ENCODE measurements around the gene IL12RB2.

Gene IL12RB2

DNA sequence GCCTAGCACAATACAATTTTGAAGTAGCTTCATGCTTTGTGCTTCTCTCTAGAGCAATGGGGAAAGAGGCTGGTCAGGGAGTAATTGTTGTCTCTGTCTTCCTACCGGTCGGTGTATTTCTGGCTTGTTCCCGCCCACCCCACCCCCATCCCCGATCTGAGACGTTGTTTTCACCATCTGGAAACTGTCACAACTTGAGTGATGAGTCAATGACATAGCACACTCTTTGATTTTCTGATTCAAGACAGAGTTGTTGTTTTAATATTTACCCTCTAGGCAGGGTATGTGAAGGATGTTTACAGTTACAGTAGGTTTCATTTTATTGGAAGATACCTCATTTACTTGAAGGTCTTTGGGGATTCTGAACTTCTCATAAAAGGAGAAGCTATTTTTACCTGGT, 7.0 kb downstream of the IL12RB2 start:
- DNase-seq, result no peak

DNA sequence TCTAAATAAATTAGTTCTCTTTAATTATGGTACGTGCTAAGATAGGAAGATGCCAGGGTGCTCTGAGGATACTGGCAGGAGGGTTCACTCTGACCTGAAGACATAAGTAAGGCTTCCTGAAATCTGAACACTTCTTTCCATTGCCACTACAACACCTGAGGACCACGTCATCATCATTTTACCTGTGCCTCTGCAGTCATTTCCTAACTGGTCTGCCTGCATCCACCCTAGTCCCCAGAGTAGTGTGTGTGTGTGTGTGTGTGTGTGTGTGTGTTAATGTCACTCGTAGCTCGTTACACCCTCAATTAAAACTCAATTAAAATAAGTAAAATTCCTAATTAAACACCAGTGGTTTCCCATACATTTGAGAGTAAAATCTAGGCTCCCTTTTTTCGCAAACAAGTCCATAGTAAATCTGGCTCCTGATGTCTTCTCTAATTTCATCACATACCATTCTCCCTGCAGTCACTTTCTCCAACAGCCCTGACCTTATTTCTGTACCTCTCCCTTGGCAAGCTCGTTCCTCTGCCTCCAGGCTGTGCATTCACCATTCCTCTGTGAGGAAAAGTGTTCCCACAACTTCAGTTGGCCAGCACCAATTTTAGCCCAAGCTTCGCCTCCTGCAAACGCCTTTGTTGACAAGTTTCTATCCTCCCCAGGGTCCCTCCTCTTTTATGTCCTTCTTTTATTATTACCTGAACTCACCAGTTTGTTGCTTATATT, 8.7 kb downstream of the IL12RB2 start:
- no peak for DNase-seq

DNA sequence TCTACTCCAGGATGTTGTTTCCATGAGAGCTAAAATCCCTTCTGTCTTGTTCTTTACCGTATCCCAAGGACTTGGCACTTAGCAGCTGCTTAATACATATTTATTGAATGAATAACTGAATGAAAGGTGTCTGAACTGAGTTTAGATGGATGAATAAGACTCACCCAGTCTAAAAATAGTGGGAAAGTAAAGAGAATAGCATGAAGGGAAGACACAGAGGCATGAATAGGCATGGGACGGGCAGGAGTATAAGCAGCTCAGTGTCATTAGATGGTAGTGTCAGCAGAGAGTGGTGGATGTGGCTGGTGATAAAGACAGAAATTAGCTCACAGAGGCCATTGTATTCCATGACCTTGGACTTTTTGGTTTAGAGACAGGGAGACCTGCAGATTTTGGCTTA, 9.2 kb downstream of the IL12RB2 start:
- DNase-seq, result no peak

DNA sequence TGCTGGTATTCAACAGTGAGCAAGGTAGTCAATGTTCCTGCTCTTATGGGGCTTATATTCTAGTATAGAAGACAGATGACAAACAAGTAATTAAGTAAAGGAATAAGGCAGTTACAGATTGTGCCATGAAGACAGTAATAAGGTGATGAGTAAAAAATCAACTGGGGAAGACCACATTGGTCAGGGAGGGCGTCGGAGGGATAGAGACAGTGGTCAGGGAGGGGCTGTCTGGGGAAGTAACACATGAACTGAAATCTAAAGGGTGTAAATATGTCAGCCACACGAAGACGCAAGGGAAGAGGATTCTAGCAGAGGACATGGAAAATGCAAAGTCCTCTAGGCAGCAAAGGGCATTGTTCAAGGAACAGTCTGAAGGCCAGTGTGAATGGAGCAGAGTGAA, 10.1 kb downstream of the IL12RB2 start:
- no peak for DNase-seq

DNA sequence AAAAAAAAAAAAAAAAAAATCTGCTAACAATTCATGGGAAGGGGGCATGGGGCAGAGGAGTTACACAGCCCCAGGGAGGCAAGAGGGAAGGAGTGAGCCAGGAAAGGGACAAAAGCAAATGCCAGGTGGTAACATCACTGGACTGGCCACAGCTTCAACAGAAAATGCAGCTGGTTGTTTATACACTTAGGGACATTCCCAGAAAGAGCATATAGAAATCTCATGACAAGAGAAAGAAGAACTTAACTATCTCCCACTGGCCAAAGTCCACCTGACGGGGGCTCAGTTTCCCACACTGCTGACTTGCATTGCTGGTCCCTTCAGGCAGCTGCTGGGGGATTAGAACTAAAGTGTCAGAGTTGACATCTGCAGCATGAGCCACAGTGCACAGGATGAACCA, 14.8 kb downstream of the IL12RB2 start:
- no peak for DNase-seq

DNA sequence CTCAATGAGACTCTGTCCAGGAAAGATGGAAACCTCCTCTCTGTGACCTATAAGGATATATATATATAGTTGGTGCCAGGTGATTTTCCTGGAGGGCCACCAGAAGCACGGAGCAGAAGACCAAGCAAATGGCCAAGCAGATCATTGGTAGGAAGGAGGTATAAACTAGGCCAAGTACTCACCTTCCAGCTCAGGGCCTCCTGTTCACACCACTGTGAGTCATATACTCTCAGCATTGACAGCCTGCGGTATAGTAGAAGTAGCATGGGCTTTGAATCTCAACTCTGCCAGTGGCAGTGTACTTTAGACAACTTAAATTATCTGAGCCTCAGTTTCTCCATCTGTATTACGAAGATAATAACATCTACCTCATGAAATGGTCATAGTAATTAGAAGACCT, 15.4 kb downstream of the IL12RB2 start:
- DNase-seq, result no peak

GRCh38 chr1:67324068-67324467, 16.4 kb downstream of the IL12RB2 start:
- DNase-seq, result no peak

DNA sequence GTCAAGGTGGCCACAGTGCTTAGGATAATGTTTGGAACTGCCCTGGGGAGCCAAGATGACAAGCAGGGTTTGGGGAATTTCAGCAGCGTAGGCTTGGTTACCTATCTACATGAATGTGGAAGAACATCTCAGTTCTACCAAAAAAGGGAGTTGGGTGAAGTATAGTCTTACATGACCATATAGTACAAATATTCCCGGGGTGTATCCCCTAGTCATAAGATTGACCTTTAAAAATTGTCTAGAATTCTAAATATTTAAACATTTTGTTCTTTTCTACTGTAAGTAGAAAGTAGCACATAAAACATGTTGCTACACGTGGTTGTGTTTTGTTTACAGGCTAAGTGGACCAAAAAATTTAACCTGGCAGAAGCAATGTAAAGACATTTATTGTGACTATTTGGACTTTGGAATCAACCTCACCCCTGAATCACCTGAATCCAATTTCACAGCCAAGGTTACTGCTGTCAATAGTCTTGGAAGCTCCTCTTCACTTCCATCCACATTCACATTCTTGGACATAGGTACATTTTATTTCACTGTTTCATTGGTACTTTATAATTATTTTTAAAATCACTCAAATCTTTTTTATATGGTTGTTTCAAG, 20.3 kb downstream of the IL12RB2 start:
- no peak for DNase-seq

- no peak for DNase-seq
Observed at GRCh38 chr1:67332653-67333529, 25.2 kb downstream of the IL12RB2 start.

GRCh38 chr1:67333603-67334002, 25.9 kb downstream of the IL12RB2 start:
- no peak for DNase-seq

DNA sequence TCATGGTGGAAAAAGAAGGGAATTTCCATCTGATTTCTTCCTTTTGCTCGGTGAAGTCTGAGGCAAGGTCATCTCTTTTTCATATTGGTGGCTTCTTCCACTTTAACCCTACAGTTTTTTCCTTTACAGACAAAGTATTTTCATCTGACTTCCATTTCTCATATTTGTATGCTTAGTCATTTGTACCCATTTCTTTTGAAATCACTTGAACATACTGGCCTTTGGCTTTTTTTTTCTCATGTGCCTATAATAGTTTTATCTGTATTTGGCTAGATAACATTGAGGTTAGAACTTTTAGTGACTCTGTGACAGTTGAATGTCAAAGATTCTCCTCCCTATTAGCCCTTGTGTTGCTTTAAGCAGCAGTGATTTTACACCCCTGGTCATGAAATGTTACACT, 27.7 kb downstream of the IL12RB2 start:
- no peak for DNase-seq

DNA sequence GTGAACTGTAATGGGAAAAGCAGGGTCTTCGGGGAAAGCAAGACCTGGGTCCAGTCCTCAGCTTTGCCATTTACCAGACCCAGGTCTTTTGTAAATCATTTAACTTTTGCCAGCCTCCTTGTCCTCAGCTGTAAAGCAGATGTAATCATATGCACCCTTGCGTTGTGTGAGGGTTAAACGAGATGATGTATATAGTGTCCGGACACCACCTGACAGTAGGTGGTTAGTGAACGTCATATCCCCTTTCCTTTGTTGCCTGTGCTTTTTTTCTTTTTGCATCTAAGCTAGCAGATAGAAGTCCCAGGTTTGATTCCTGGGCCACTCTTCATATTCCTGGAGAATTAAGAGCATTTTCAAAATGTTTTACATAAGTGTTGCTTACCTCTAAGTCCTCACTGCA, 28.5 kb downstream of the IL12RB2 start:
- DNase-seq, result no peak

GRCh38 chr1:67336783-67337182, 29.1 kb downstream of the IL12RB2 start:
- no peak for DNase-seq

DNA sequence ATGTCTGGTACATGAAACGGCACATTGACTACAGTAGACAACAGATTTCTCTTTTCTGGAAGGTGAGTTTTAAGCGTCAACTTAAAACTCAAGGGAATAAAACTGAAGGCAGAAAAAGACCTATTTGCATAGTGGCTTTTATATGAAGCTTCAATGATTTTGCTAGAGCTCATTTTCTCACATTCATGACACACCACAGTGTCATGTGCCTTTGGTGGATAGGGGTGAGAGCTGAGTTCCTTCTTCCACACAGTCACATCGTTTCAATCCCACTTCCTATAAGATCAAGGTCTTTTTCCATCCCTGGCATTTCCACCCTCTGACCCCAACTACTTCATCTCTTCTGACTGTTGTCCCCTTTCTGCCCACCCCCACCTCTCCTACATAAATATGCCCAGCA, 31.0 kb downstream of the IL12RB2 start:
- no peak for DNase-seq

- peak; percentile 25 for DNase-seq
Observed at GRCh38 chr1:67339623-67340343, 32.1 kb downstream of the IL12RB2 start.

DNA sequence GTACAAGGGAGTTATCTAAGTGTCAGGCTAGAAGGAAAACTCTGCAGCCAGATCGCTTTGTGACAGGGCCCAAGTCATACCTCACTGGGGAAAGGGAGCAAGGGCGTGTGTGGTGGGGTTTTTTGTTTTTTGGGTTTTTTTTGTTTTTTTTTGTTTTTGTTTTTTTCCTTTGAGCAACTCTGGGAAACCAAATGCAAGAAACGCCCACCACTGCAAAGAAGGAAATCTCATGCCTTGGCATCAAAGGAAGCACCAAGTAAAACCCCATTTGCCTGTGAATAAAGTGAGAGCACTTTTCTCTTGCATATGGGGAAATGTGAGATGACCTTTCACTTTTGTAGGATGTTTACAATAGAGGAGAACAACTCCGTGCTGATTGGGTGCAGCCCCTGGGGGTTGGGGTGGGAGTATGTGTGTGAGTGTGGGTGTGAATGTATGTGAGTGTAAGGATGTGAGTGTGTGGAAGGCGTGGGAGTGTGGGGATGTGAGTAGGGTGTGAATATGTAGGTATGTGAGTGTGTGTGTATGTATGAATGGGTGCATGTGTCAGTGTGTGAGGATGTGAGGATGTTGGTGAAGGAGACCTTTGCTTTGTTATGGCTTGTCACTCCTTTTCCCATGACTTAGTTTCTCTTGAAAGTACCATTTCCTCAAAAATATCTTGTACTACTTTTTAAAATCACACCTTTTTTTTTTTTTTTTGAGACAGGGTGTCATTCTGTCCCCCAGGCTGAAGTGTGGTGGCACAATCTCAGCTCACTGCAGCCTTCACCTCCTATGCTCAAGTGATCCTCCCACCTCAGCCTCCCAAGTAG, 34.6 kb downstream of the IL12RB2 start:
- peak; percentile 41 for DNase-seq

GRCh38 chr1:67345556-67345955, 37.9 kb downstream of the IL12RB2 start:
- DNase-seq, result no peak

DNA sequence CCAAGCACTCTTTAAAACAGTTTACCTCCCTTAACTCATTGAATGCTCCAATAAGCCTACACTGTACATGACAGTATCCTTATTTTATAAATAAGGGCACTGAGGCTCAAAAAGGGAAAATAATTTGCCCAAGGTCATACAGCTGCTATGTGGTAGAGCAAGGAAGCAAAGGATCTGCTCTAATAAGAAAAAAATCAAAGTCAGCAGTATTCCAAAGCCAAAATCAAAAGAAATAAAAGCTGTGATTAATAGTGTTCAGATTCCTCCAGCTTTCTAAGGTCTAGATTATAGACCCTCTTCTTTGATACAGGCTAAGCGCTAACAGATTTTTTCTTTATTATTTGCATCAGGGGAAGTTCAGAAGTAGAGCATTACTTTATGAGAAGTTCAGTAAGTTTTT, 39.3 kb downstream of the IL12RB2 start:
- no peak for DNase-seq

DNA sequence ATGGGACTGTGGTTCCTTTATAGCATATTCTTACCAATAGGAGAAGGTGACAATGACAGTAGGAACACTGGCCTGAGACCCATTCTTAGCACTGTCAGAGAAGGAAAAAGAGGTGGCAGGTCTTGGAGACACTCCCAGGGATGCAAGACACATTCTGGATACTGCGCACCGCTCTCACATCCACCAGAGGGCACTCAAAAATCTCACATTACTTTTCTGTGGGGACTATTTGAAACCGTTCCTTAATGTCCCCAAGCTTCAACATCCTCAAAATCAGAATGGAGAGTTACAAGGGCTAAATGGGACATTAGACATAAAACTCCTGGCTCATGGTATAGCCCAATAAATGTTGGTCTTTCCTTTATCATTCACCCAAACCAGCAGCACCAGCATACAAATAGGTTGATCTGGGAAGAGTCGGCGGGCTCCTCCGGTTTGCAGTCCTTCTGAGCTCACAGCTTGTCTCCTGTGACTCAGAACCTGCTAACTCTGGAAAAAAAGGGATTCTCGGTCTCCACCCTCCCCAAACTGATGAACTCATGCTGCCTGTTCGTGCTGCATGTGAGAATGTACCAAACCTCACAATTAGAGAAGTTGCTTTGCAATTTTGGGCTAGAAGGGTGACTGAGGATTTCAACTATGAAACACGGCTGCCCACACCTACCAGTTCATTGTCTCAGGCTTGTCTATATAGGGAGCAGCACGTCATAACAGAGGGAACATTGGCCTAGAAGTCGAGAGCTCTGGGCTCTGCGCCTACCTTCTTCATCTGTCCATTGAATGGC, 40.2 kb downstream of the IL12RB2 start:
- DNase-seq, result no peak

- DNase-seq, result no peak
Observed at GRCh38 chr1:67348586-67349252, 41.0 kb downstream of the IL12RB2 start.

DNA sequence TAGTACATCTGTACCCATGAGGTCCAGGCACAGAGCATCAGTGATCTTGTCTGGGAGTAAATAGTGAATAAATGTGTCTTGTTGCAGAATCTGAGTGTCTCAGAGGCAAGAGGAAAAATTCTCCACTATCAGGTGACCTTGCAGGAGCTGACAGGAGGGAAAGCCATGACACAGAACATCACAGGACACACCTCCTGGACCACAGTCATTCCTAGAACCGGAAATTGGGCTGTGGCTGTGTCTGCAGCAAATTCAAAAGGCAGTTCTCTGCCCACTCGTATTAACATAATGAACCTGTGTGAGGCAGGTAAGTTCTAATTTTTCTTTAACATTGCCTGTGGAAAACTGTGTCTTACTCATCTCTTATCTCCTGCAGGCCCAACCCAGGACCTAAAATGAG, 43.1 kb downstream of the IL12RB2 start:
- DNase-seq, result no peak
